Osteoblast (primary cell): Measurements from ENCODE around the gene MRGPRF. TPM values are rescaled to one million over a fixed set of nuclear protein-coding genes. Genes with fewer than 3 reads are reported as not detected.
A peak's percentile ranks its signal among the peaks of the same experiment; 100 is the strongest.

Experiments
- DNase-seq: peaks from one replicate; pipeline ENCODE4 v3.0.0; 2011; ENCODE audit warnings: low spot score, mixed read lengths; ENCODE audit not compliant: insufficient read length; ENCODE audit errors: missing footprints
- H2AFZ ChIP-seq: 2 replicates; pipeline ENCODE4 v1.6.0; 2011; ENCODE audit warnings: mild to moderate bottlenecking, low read length
- H3K27ac ChIP-seq: 2 replicates; pipeline ENCODE4 v1.5.1; 2011; ENCODE audit warnings: mild to moderate bottlenecking, low read depth, low read length, moderate library complexity
- H3K27me3 ChIP-seq: 2 replicates; pipeline ENCODE4 v1.6.0; 2012; ENCODE audit warnings: mild to moderate bottlenecking, control low read depth, inconsistent platforms, low read length, moderate library complexity; ENCODE audit not compliant: insufficient read depth
- H3K36me3 ChIP-seq: 2 replicates; pipeline ENCODE4 v1.5.1; 2011; ENCODE audit warnings: mild to moderate bottlenecking, low read length, control low read depth, moderate library complexity; ENCODE audit not compliant: insufficient read depth
- H3K4me1 ChIP-seq: 2 replicates; pipeline ENCODE4 v1.5.1; 2011; ENCODE audit warnings: mild to moderate bottlenecking, low read length, control low read depth, moderate library complexity; ENCODE audit not compliant: insufficient read depth
- H3K4me2 ChIP-seq: 2 replicates; pipeline ENCODE4 v1.6.0; 2011; ENCODE audit warnings: mild to moderate bottlenecking, low read length; ENCODE audit not compliant: insufficient read depth
- H3K4me3 ChIP-seq: fragments of 200-600 bp; sonication (generic); 3 replicates; pipeline ENCODE4 v1.5.1; 2012; ENCODE audit warnings: mild to moderate bottlenecking, low read length, inconsistent platforms; ENCODE audit not compliant: insufficient read depth
- H3K79me2 ChIP-seq: 2 replicates; pipeline ENCODE4 v1.6.0; 2012; ENCODE audit warnings: mild to moderate bottlenecking, low read length, control low read depth, inconsistent platforms; ENCODE audit not compliant: insufficient read depth
- H3K9me3 ChIP-seq: 2 replicates; pipeline ENCODE4 v1.5.1; 2011; ENCODE audit warnings: low read depth, low read length, control low read depth
- H4K20me1 ChIP-seq: 2 replicates; pipeline ENCODE4 v1.6.0; 2012; ENCODE audit warnings: mild to moderate bottlenecking, low read length, control low read depth; ENCODE audit not compliant: insufficient read depth
- total RNA-seq: library from RNA; depleted of rRNA; stranded (reverse); fragments of >200 nt; gene quantifications from 2 replicates; pipeline ENCODE4 v1.2.3, GENCODE V29; 2012
- TF ChIP-seq, protein P1 (sequence below): IDR thresholded peaks from 2 replicates; pipeline ENCODE4 v1.5.1; 2011; ENCODE audit warnings: mild to moderate bottlenecking, low read depth, low read length, moderate library complexity; ENCODE audit errors: extremely low read depth

Gene MRGPRF
- total RNA-seq, 1 donor = 39.4 TPM

DNA sequence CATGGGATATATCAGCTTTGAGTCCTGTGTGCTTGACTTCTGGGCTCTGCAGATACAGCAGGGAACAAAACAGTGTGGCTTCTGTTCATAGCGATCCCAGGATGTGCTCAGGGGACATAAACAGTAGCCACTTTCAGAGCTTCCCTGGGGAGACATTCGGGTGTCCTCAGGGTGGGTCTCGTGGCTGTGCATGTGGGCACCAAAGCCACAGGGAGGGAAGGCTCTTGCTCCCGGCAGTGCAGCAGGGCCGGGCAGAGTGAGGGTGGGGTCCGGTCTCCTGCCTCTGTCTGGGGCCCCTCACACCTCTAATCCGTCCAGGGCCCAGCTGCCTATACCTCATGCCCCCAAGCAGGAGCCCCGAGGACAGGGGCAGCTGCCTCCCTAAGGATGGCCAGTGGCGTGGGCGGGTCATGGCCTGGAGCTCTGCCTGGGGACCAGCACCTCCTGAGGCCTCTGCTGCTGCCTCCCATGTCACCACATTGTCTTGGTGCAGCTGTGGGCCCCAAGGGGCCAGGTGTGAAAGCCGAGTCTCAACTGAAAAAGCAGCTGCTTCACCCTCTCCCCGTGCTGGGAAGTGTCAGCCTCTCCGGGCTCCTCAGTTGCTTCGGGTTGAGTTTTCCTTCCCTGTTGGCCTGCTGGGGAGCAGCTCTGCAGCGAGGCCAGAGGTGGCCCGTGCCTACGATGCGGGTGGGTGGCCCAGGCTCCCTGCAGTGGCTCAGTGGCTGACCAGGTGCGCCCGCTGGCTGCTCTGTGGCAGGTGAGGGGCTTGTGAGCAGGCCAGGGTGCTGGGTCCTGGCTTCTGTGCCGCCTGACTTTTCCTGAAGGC is 39.5 kb upstream of the MRGPRF start:
- H3K4me3 ChIP-seq = no peak overlapping the region
- no peak overlapping the region for H3K27ac ChIP-seq
- H3K9me3 ChIP-seq = no peaks in the 10 kb centered on the region
- peaks cover 15% of the 10 kb centered on the region for H3K4me1 ChIP-seq
- H3K4me2 ChIP-seq = no peak overlapping the region
- H4K20me1 ChIP-seq = peaks cover 30% of the 10 kb centered on the region
- DNase-seq = peak; percentile 83
- no peaks in the 10 kb centered on the region for H3K27me3 ChIP-seq
- no peak overlapping the region for H2AFZ ChIP-seq
- H3K79me2 ChIP-seq = peaks cover 64% of the 10 kb centered on the region
- TF ChIP-seq, protein P1, sequence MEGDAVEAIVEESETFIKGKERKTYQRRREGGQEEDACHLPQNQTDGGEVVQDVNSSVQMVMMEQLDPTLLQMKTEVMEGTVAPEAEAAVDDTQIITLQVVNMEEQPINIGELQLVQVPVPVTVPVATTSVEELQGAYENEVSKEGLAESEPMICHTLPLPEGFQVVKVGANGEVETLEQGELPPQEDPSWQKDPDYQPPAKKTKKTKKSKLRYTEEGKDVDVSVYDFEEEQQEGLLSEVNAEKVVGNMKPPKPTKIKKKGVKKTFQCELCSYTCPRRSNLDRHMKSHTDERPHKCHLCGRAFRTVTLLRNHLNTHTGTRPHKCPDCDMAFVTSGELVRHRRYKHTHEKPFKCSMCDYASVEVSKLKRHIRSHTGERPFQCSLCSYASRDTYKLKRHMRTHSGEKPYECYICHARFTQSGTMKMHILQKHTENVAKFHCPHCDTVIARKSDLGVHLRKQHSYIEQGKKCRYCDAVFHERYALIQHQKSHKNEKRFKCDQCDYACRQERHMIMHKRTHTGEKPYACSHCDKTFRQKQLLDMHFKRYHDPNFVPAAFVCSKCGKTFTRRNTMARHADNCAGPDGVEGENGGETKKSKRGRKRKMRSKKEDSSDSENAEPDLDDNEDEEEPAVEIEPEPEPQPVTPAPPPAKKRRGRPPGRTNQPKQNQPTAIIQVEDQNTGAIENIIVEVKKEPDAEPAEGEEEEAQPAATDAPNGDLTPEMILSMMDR = no peak
- peaks cover 5% of the 10 kb centered on the region for H3K36me3 ChIP-seq

DNA sequence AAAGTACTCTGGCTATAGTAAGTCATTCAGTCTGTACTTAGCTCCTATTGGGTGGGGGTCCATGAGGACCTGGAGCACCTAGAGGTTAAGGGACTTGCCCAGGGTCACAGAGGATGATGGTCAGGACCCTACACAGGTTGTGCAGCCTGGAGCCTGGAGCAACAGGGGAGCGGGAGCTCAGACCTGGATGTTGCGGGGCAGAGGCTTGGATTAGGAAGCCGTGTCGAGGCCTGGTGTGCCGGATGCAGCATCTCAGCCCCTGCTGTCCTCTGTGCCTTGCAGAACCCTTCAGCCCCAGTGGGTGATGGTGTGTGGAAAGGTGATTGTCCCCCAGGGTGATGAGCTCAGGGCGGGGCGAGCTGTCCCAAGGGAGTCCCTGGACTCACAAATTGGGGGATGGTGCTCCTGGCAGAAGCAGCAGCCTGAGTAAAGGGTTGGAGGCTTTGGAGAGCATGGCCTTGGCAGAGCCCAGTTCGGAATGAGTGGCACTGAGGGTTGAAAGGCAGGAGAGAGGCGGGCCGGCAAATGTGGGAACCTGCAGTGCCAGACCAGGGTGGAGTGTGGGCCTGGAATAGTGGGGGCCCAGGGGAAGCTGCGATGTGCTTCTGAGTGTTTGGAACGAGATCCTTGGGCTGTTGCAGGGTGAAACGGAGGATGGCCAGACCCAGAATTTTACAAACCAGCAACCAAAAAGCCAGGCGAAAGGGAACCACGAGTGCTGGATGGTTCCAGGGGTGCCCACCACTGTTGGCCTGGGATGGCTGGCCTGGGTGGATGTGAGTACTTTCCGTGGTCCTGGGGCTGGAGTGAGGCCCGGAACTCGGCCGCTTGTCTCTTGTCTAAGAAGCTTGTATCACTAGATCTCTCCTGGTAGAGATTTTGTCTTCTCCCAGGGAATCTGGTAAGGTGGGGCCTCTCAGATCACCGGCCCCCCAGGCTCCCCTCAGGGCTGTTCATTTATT is 38.6 kb upstream of the MRGPRF start:
- TF ChIP-seq, protein P1 = no peak
- H3K9me3 ChIP-seq = no peaks in the 10 kb centered on the region
- peaks cover 5% of the 10 kb centered on the region for H3K36me3 ChIP-seq
- H3K4me1 ChIP-seq = peaks cover 15% of the 10 kb centered on the region
- H3K4me3 ChIP-seq = no peak overlapping the region
- peak; percentile 90 for DNase-seq
- H3K4me2 ChIP-seq = no peak overlapping the region
- no peak overlapping the region for H3K27ac ChIP-seq
- no peaks in the 10 kb centered on the region for H3K27me3 ChIP-seq
- H4K20me1 ChIP-seq = peaks cover 28% of the 10 kb centered on the region
- peaks cover 64% of the 10 kb centered on the region for H3K79me2 ChIP-seq
- no peak overlapping the region for H2AFZ ChIP-seq

DNA sequence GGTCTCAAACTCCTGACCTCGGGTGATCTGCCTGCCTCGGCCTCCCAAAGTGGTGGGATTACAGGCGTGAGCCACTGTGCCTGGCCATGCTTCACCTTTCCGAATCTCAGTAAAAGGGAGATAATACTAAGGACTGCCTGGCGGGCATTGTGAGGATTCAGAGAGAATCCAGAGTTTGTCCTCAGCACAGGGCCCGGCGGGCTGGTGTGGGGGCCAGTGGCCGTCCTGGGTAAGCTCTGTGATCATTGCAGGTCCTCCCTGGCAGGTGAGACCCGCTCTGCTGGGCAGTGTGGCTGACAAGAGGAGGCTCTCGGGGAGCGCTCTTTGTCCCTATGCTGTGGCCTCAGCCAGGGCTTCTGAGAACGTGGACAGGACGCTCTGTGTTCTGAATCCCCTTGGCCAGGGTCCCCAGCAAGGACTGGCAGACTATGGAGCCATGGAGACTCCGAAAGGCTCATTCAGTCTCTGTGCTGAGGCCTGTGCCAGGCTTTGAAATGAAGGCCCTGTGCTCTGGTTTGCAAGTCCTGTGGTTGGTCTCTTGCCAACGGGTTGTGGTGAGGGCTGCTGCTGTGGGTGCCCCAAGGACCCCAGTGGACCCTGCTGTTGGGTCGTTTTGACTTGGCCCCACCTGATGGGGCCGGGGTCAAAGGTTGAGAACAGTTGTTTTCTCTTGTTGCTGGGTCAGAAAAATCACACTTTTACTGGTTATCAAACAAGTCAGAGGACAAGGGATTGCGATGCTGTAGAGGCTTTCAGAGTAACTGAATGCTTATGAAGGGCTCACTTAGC is 37.7 kb upstream of the MRGPRF start:
- TF ChIP-seq, protein P1 = no peak
- H3K27me3 ChIP-seq = no peaks in the 10 kb centered on the region
- H3K4me1 ChIP-seq = peaks cover 15% of the 10 kb centered on the region
- H3K36me3 ChIP-seq = peaks cover 5% of the 10 kb centered on the region
- H4K20me1 ChIP-seq = peaks cover 28% of the 10 kb centered on the region
- no peak overlapping the region for H3K4me3 ChIP-seq
- DNase-seq = peak; percentile 72
- H3K9me3 ChIP-seq = no peaks in the 10 kb centered on the region
- no peak overlapping the region for H2AFZ ChIP-seq
- no peak overlapping the region for H3K4me2 ChIP-seq
- H3K79me2 ChIP-seq = peaks cover 60% of the 10 kb centered on the region
- no peak overlapping the region for H3K27ac ChIP-seq
